A673 (cell line): ENCODE measurements around the gene CCNB1. TPM values are rescaled to one million over a fixed set of nuclear protein-coding genes. Genes with fewer than 3 reads are reported as not detected.

Experiments
- Bru-seq: library from RNA; stranded (reverse); fragments of 400-500 nt; gene quantifications from one replicate; lab custom pipeline; 2021; lab: Mats Ljungman, UMichigan
- BruChase-seq, 2 experiments: library from RNA; stranded (reverse); fragments of 400-500 nt; gene quantifications; one replicate each; lab custom pipeline; 2021; lab: Mats Ljungman, UMichigan
- BruUV-seq: library from RNA; stranded (reverse); fragments of 400-500 nt; replicated peaks from 2 replicates; lab custom pipeline; 2021; lab: Mats Ljungman, UMichigan
- CTCF ChIA-PET: fragments of 300-600 bp; sonication (Branson Sonifier 250); formaldehyde crosslinking; loops from one replicate; lab custom pipeline; 2022; ENCODE audit warnings: antibody characterized with exemption; lab: Charles Lee
- POLR2A ChIA-PET: fragments of 300-600 bp; sonication (Branson Sonifier 250); formaldehyde crosslinking; loops from one replicate; lab custom pipeline; 2022; ENCODE audit warnings: antibody characterized with exemption; ENCODE audit not compliant: low non-redundant PET; lab: Charles Lee
- DNase-seq: peaks from one replicate; pipeline ENCODE4 v3.0.0-alpha.2; 2015; ENCODE audit warnings: low spot score
- H3K27ac ChIP-seq: fragments of 200-600 bp; sonication (generic); 2 replicates; pipeline ENCODE4 v1.5.1; 2016; ENCODE audit warnings: mixed run types, low read depth, mild to moderate bottlenecking, mixed read lengths, antibody characterized with exemption, low read length; ENCODE audit not compliant: poor library complexity, severe bottlenecking
- H3K27me3 ChIP-seq: fragments of 200-600 bp; sonication (generic); replicated peaks from 2 replicates; pipeline ENCODE4 v1.6.1; 2017; ENCODE audit warnings: mixed run types, low read depth, mild to moderate bottlenecking, mixed read lengths, antibody characterized with exemption, low read length; ENCODE audit not compliant: insufficient read depth, poor library complexity
- H3K36me3 ChIP-seq: fragments of 200-600 bp; sonication (generic); 2 replicates; pipeline ENCODE4 v1.6.1; 2016; ENCODE audit warnings: mixed run types, mild to moderate bottlenecking, mixed read lengths, antibody characterized with exemption, low read length; ENCODE audit not compliant: insufficient read depth, poor library complexity, severe bottlenecking
- H3K4me1 ChIP-seq: fragments of 200-600 bp; sonication (generic); 2 replicates; pipeline ENCODE4 v1.6.1; 2017; ENCODE audit warnings: mixed run types, mild to moderate bottlenecking, mixed read lengths, antibody characterized with exemption, low read length; ENCODE audit not compliant: insufficient read depth, poor library complexity, severe bottlenecking
- H3K4me3 ChIP-seq: fragments of 200-600 bp; sonication (generic); 2 replicates; pipeline ENCODE4 v1.5.1; 2016; ENCODE audit warnings: low read depth, mixed run types, mild to moderate bottlenecking, mixed read lengths, low read length; ENCODE audit not compliant: poor library complexity, severe bottlenecking
- H3K9me3 ChIP-seq: fragments of 200-600 bp; sonication (generic); 2 replicates; pipeline ENCODE4 v1.6.1; 2016; ENCODE audit warnings: mixed run types, low read depth, mild to moderate bottlenecking, mixed read lengths, antibody characterized with exemption, low read length; ENCODE audit not compliant: poor library complexity, severe bottlenecking
- CTCF ChIP-seq: fragments of 300-800, 200-600 bp; sonication (generic); conservative IDR thresholded peaks from 2 replicates; pipeline ENCODE4 v1.5.1; 2017; ENCODE audit warnings: low read depth, mild to moderate bottlenecking, antibody characterized with exemption, low read length, moderate library complexity, mixed read lengths
- EZH2 ChIP-seq: fragments of 200-600 bp; sonication (generic); IDR thresholded peaks from 2 replicates; pipeline ENCODE4 v1.6.1; 2017; ENCODE audit warnings: borderline replicate concordance, low read depth, mild to moderate bottlenecking, mixed read lengths, antibody characterized with exemption, low read length; ENCODE audit not compliant: poor library complexity, severe bottlenecking
- intact Hi-C: fragments of 100-400 bp; cut with micrococcal nuclease; formaldehyde crosslinking; loops from one replicate; pipeline ENCODE4 v1.10.0; 2022; ENCODE audit not compliant: unreplicated experiment
- long read RNA-seq: library from polyadenylated mRNA; stranded (forward); transcript quantifications from one replicate; pipeline ENCODE4 v2.0.0, GENCODE V29; 2022
- total RNA-seq: library from RNA; stranded (reverse); gene quantifications from 2 replicates; pipeline ENCODE4 v1.2.3, GENCODE V29; 2021

The CCNB1 gene
- total RNA-seq (426 and 444 TPM in 2 replicates), Bru-seq, nascent RNA (percentile 98 among the genes with signal in this experiment), BruChase-seq, experiment 1, labeled RNA remaining after a 2-hour chase (percentile 98 among the genes with signal in this experiment), BruChase-seq, experiment 2, labeled RNA remaining after a 6-hour chase (percentile 98 among the genes with signal in this experiment)
- long read RNA-seq, transcript CCNB1-201 (9 exons, 2,169 nt), result major isoform, 1,495 of 1,601 reads
- long read RNA-seq, partial matches to known transcripts, result 11 of 1,601 reads
- long read RNA-seq, other reads (novel, unspliced or antisense), result 91 of 1,601 reads

- H3K27ac ChIP-seq, result peak within 1 kb of the TSS; percentile 95
- H3K36me3 ChIP-seq, result peaks cover 40% of the 10 kb centered on the region
- BruUV-seq, result no TSS peak
- ChIA-PET CTCF (no interaction called here), POLR2A (interaction anchor here (0.6 to 0.7 kb wide), 3 partner anchors 9 to 49 kb away, joined by 3 to 5 read pairs (median 3); no protein-coding TSS in a partner anchor)
- H3K9me3 ChIP-seq, result no peaks in the 10 kb centered on the region
- DNase-seq, result peak; percentile 99
- H3K4me3 ChIP-seq, result peak within 1 kb of the TSS; percentile 94
- no peak for TF ChIP-seq EZH2
- TF ChIP-seq CTCF, result no peak
- peaks cover 21% of the 10 kb centered on the region for H3K4me1 ChIP-seq
- intact Hi-C loops, result no loop called here
- no peaks in the 10 kb centered on the region for H3K27me3 ChIP-seq
Measured at GRCh38 chr5:69166686-69167492, at the start of gene CCNB1. CCNB1 (plus strand) TSS chr5:69167150; CDS start chr5:69167263, 113 bp downstream.

GRCh38 chr5:69129413-69129812 is 37.5 kb upstream of the CCNB1 start:
- no peak for TF ChIP-seq CTCF
- TF ChIP-seq EZH2, result no peak

GRCh38 chr5:69130241-69130640 is 36.7 kb upstream of the CCNB1 start:
- POLR2A ChIA-PET, result no interaction called here
- CTCF ChIA-PET, result no interaction called here
- BruUV-seq, result no TSS peak
- TF ChIP-seq CTCF, result no peak
- TF ChIP-seq EZH2, result no peak
- intact Hi-C loops, result no loop called here
- peaks cover 29% of the 10 kb centered on the region for H3K36me3 ChIP-seq
- no peaks in the 10 kb centered on the region for H3K9me3 ChIP-seq
- DNase-seq, result no peak
- no peak overlapping the region for H3K27ac ChIP-seq
- H3K4me1 ChIP-seq, result no peaks in the 10 kb centered on the region
- H3K27me3 ChIP-seq, result no peaks in the 10 kb centered on the region
- H3K4me3 ChIP-seq, result no peak overlapping the region

More at GRCh38 chr5:69129413-69129812, 37.5 kb upstream of the CCNB1 start:
- no peaks in the 10 kb centered on the region for H3K4me1 ChIP-seq
- no peaks in the 10 kb centered on the region for H3K27me3 ChIP-seq
- H3K36me3 ChIP-seq, result peaks cover 35% of the 10 kb centered on the region
- CTCF ChIA-PET, result no interaction called here
- DNase-seq, result no peak
- POLR2A ChIA-PET, result no interaction called here
- BruUV-seq, result no TSS peak
- no peak overlapping the region for H3K27ac ChIP-seq
- intact Hi-C loops, result no loop called here
- H3K9me3 ChIP-seq, result no peaks in the 10 kb centered on the region
- no peak overlapping the region for H3K4me3 ChIP-seq
